ENCODE data around the gene LRRC7.
A peak's percentile ranks its signal among the peaks of the same experiment; 100 is the strongest.

LRRC7 gene

GRCh38 chr1:69567652-69568420 lies at the start of gene LRRC7:
Gene LRRC7 (plus strand): TSS chr1:69567922. CDS start chr1:69568640, 718 bp downstream.
- no peak for DNase-seq (ENCODE audit: low read depth)

GRCh38 chr1:69519006-69519405 lies 48.7 kb upstream of the LRRC7 start:
- no peak for DNase-seq (ENCODE audit: low read depth)

- DNase-seq (ENCODE audit: low read depth) = no peak
Measured at GRCh38 chr1:69520326-69520725, 47.4 kb upstream of the LRRC7 start.

DNA sequence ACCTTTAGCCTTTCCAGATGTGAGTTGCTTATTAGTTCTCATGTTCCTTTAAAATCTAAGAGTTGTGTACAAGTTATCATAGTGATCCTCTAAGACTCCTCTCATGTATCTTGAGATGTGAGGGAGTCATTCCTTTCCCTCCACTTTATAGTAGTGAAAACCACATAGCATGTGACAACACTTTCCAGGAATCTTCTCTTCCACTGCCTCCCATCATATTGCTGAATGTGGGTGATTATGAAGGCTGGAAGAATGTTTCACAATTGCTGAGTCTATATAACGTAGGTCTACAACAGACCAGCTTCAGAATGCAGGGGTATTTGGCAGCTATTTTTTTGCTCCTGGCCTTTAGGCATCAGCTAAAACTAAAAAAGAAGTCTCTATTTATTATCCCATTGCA lies 44.7 kb upstream of the LRRC7 start:
- peak; percentile 88 for DNase-seq (ENCODE audit: low read depth)

- DNase-seq (ENCODE audit: low read depth) = no peak
Measured at GRCh38 chr1:69523461-69523860, 44.3 kb upstream of the LRRC7 start.

GRCh38 chr1:69524015-69524414 lies 43.7 kb upstream of the LRRC7 start:
- peak; percentile 28 for DNase-seq (ENCODE audit: low read depth)

DNA sequence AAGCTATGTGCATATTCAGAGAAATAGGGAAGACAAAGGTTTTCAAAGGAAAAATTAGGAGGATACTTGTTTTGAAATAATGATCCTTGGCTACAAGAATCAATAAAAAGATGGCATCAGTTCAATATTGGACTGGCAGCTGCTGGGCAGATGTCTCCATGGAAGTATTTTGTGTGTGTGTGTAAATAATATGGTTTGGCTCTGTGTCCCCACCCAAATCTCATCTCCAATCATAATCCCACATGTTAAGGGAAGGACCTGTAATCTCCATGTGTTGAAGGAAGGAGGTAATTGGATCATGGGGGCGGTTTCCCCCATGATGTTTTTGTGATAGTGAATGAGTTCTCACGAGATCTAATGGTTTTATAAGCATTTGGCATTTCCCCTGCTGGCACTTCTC lies 40.4 kb upstream of the LRRC7 start:
- no peak for DNase-seq (ENCODE audit: low read depth)

GRCh38 chr1:69528376-69528775 lies 39.3 kb upstream of the LRRC7 start:
- no peak for DNase-seq (ENCODE audit: low read depth)

DNA sequence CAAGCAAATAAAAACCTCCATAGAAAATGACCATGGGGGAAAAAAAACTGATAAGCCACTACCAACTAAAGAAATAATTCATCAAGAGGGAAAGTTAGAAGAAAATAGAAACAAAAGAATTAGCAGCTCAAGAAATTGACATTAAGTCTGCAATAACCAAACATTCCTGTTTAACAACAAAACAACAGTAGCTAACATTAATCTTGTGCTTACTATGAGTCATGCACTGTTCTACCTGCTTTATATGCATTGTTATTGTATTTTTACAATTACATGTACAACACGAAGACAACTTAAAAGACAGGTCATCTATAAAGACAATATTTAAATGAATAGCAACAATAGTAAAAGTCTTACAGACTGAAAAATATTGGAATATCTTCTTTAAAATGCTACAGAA lies 34.4 kb upstream of the LRRC7 start:
- DNase-seq (ENCODE audit: low read depth) = no peak

- no peak for DNase-seq (ENCODE audit: low read depth)
Measured at GRCh38 chr1:69534829-69535228, 32.9 kb upstream of the LRRC7 start.

- DNase-seq (ENCODE audit: low read depth) = no peak
Measured at GRCh38 chr1:69535490-69535889, 32.2 kb upstream of the LRRC7 start.

DNA sequence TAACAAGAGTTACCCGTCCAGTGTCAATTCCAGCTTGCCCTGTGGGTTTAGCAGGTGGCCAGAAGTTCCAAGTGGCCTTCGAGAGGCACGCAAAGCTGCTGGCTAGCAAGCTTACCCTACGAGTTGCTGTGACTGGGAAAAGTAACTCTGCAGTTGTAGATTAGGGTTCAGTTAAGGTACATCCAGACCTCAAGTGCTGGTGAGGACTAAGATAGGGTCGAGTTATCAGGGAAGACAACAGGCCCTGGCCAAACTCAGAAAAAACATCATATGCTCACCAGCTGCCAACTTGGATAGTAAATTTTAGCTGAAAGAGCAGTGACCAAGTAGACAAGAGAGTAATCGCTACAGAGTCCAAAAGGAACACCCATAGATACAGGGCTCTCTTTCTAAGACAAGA lies 27.7 kb upstream of the LRRC7 start:
- DNase-seq (ENCODE audit: low read depth) = no peak

DNA sequence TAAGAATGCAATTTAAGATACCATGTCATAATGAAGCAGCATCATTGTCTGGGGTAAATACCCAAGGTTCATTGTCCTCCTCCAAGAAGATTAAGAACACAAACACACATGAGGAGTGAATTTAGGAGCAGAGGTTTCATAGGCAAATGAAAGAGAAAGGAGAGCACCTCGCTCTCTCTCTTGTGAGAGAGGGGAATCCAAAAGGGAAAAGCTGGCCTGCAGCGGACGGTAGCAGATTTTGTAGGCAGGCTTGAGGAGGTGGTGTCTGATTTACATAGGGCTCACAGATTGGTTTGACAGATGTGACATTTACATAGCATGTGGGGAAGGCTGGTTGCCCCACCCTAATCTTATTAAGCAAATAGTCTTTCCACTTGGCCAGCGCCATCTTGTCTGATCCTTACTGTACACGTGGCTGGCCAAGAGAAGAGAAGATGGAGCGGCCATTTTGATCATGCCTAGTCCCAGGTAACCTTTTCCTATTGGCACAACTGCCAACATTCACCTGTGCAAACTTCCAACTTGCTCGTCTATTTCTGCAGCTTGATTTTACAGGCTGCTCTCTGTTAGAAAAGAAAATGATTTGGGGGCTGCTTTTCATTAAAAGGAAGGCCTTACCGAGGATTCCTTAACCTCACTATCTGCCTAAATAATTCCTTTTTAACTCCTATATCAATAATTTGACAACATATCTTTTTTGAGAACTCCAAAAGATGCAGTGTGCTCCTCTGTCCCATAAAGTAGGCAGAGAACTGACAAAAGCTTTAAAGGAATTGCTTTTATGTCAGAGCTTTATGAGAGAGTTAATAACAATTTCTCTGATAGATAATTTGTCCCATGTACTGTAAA lies 16.0 kb upstream of the LRRC7 start:
- no peak for DNase-seq (ENCODE audit: low read depth)

DNA sequence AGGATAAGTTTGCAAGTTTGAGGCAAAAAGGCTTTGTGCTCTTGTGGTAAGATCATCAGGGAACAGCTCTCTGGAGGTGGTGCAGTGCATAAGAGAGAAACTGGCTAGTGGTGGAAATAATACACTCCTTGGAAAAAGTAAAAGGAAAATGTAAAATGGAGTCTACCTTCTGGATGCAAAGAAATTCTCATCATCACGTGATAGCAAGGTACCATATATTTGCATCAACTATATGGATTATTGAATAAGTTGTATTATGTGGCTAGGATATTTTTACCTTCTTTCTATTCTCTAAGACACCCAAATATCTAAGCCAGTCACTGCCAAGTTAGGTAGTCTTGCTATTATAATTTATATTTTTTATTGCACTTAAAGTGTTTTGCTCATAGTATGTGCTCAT lies 14.0 kb upstream of the LRRC7 start:
- DNase-seq (ENCODE audit: low read depth) = no peak

DNA sequence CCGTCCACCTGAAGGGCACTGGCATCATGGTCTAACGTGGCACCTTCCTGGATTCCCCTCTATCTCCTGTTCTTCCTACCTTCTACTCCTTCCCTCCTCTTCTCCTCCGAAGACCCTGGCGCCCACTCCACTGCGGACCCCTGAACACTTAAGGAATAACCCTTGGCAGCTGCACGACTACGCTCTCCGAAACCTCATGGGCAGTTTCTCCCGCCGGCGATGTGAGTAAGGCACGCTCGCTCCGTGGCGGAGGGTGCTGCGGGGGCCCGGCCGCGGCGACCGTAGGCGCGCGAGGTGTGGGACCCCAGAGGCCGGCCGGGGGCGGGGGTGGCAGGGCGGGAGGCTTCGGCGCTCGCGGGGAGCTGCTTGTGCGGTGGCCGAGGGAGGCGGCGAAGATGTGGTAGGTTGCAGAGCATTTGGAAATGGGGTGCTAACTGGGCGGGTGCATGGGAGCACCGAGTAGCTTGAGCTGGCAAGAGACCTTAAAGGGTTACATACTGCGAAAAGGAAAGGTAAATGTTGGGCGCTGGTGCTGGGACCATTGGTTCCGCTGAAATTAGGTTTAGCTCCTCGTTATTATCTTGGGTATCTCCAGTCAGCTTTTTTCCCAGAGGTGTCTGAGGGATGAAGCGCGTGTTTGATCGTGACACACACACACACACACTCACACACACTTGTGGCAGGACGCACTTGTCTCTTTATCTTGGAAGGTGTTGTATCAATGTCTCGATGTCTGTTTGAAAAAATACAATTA lies 876 bp downstream of the LRRC7 start:
- no peak for DNase-seq (ENCODE audit: low read depth)

DNA sequence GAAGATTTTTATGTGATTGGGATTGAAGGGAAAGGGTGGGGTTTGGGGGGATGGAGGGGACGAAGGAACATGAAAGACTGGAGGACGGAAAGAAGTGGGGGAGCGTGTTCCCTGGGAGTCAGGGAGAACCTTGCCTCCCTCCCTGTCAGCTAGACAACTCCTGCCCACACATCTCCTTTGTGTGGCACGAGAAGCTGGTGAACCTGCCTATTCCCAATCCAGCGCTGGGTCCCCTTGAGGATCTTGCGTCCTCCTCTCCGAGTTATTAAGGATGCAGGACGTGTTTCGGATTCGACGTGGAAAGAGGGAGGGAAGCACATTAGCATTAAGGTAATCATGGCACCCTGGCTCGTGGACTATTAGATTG lies 1.4 kb downstream of the LRRC7 start:
- no peak for DNase-seq (ENCODE audit: low read depth)

- DNase-seq (ENCODE audit: low read depth) = no peak
Measured at GRCh38 chr1:69569576-69570328, 2.0 kb downstream of the LRRC7 start.

- DNase-seq (ENCODE audit: low read depth) = no peak
Measured at GRCh38 chr1:69570356-69570755, 2.6 kb downstream of the LRRC7 start.

GRCh38 chr1:69572921-69573320 lies 5.2 kb downstream of the LRRC7 start:
- DNase-seq (ENCODE audit: low read depth) = no peak

- DNase-seq (ENCODE audit: low read depth) = no peak
Measured at GRCh38 chr1:69573911-69574310, 6.2 kb downstream of the LRRC7 start.

DNA sequence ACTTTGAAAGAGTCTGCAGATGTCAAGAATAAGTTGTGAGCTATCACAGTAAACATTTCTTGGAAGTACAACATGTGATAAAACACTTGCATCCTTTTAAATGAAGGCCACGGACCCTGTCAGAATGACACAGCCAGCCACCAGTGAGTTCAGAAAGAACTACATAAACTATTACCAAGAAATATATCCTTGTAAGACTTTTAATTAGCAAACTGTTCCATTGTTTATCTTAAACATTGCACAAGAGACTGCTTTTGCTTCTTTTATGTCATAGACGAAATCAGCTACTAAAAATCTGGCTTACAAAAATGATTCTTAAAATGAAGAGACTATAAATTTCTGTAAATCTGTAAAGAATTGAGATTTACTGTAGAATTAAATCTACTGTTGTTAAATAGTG lies 17.9 kb downstream of the LRRC7 start:
- DNase-seq (ENCODE audit: low read depth) = no peak

DNA sequence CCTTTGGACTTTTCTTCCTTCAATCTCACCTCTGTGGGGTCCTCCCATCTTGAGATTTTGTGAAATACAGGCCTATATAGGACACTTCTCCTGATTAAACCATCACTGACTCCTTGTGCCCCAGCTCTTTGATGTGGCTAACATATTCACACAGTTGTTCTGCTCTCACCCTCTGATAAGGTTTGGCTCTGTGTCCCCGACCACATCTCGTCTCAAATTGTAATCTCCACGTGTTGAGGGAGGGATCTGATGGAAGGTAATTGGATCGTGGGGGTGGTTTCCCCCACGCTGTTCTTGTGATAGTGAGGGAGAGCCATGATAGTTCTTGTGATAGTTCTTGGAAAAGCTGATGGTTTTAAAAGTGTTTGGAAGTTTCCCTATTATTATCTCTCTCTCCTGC lies 19.7 kb downstream of the LRRC7 start:
- no peak for DNase-seq (ENCODE audit: low read depth)
